Fibroblast of lung (primary cell): Measurements from ENCODE around the gene FSD1L. TPM values are rescaled to one million over a fixed set of nuclear protein-coding genes. Genes with fewer than 3 reads are reported as not detected.

Source experiments
- DNase-seq, 2 donors: peaks; one replicate each; pipeline versions ENCODE4 v3.0.0 to v3.0.0-alpha.2; 2010; ENCODE audit warnings: low read depth in 2 of 2
- H2AFZ ChIP-seq: 2 replicates; pipeline ENCODE4 v1.5.1; 2012; ENCODE audit warnings: low read length, control low read depth, inconsistent platforms
- H3K27ac ChIP-seq: 2 replicates; pipeline ENCODE4 v1.5.1; 2011; ENCODE audit warnings: low read length, control low read depth; ENCODE audit not compliant: insufficient read depth
- H3K27me3 ChIP-seq: 2 replicates; pipeline ENCODE4 v1.5.1; 2011; ENCODE audit warnings: mild to moderate bottlenecking, low read length; ENCODE audit not compliant: control insufficient read depth, insufficient read depth
- H3K36me3 ChIP-seq: 2 replicates; pipeline ENCODE4 v1.5.1; 2011; ENCODE audit warnings: low read length; ENCODE audit not compliant: control insufficient read depth, insufficient read depth
- H3K4me1 ChIP-seq: 2 replicates; pipeline ENCODE4 v1.5.1; 2011; ENCODE audit warnings: low read length; ENCODE audit not compliant: control insufficient read depth, insufficient read depth; ENCODE audit errors: extremely low read depth
- H3K4me2 ChIP-seq: 2 replicates; pipeline ENCODE4 v1.5.1; 2011; ENCODE audit warnings: low read length, control low read depth; ENCODE audit not compliant: insufficient read depth; ENCODE audit errors: extremely low read depth
- H3K4me3 ChIP-seq, 4 experiments: fragments of 200-600 bp in 1 of 4; sonication (generic) in 1 of 4; replicated peaks in 1 of 4; 2 replicates each; pipeline ENCODE4 v1.5.1; 2011 to 2016; ENCODE audit warnings: low read length in 4 of 4, low read depth in 3 of 4, mild to moderate bottlenecking in 3 of 4, control low read depth in 2 of 4, inconsistent platforms in 1 of 4, mixed read lengths in 1 of 4; ENCODE audit not compliant: insufficient read depth in 1 of 4; ENCODE audit errors: control extremely low read depth in 1 of 4
- H3K79me2 ChIP-seq: 2 replicates; pipeline ENCODE4 v1.5.1; 2012; ENCODE audit warnings: mild to moderate bottlenecking, low read length, inconsistent platforms; ENCODE audit not compliant: control insufficient read depth, insufficient read depth
- H3K9ac ChIP-seq: 2 replicates; pipeline ENCODE4 v1.5.1; 2011; ENCODE audit warnings: mild to moderate bottlenecking, low read length, control low read depth; ENCODE audit not compliant: insufficient read depth
- H3K9me3 ChIP-seq: 2 replicates; pipeline ENCODE4 v1.5.1; 2012; ENCODE audit warnings: low read depth, low read length; ENCODE audit not compliant: control insufficient read depth, insufficient read depth
- H4K20me1 ChIP-seq: 2 replicates; pipeline ENCODE4 v1.5.1; 2011; ENCODE audit warnings: low read length; ENCODE audit not compliant: control insufficient read depth, insufficient read depth; ENCODE audit errors: extremely low read depth
- EZH2 ChIP-seq: IDR thresholded peaks from 2 replicates; pipeline ENCODE4 v1.5.1; 2012; ENCODE audit warnings: low read length, control low read depth, mild to moderate bottlenecking; ENCODE audit errors: missing control alignments
- polyA plus RNA-seq, 2 donors: library from polyadenylated mRNA; depleted of rRNA in 1 of 2; stranded (reverse) in 1 of 2; unstranded in 1 of 2; fragments of >200 nt; gene quantifications; 2 replicates each; pipeline ENCODE4 v1.2.1, GENCODE V29; 2011 to 2012; ENCODE audit warnings: missing spikeins in 1 of 2
- total RNA-seq: library from RNA; depleted of rRNA; stranded (reverse); fragments of >200 nt; gene quantifications from 2 replicates; pipeline ENCODE4 v1.2.1, GENCODE V29; 2014
- TF ChIP-seq, protein P1 (sequence below), 2 donors: IDR thresholded peaks in 1 of 2; conservative IDR thresholded peaks in 1 of 2; 1 replicate in 1 of 2; 2 replicates in 1 of 2; pipeline ENCODE4 v1.5.1; 2011 to 2012; ENCODE audit warnings: low read length in 2 of 2, control low read depth in 1 of 2, inconsistent platforms in 1 of 2, low read depth in 1 of 2, mild to moderate bottlenecking in 1 of 2

Gene FSD1L
- total and polyA plus RNA-seq, 2 donors (not counting 1 experiment from before 2014, with no cell fraction given): 4.0 to 6.1 TPM

DNA sequence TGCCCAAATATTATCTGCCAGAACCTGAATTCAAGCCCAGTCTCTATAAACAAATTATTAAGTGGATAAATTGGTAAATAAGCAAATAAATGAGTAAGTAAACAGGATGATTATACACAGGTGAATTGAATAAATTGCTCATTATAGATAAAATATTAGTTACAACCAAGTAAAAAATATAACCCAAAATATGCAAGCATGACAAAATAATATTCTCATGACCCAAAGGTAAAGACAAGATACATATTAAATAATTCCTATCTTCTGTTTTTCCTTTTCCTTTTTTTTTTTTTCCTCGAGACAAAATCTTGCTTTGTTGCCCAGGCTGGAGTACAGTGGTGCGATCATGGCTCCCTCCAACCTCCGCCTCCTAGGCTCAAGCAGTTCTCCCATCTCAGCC lies 21.2 kb upstream of the FSD1L start:
- Histone ChIP-seq H2AFZ (no peak overlapping the region), H3K79me2 (no peaks in the 10 kb centered on the region), H3K27ac (no peak overlapping the region), H3K9me3 (no peaks in the 10 kb centered on the region), H3K9ac (no peak overlapping the region), H3K36me3 (no peaks in the 10 kb centered on the region), H3K4me3 (no peak overlapping the region), H3K4me1 (no peaks in the 10 kb centered on the region), H3K4me2 (no peak overlapping the region), H3K27me3 (no peaks in the 10 kb centered on the region), H4K20me1 (no peaks in the 10 kb centered on the region)
- TF ChIP-seq, protein P1, sequence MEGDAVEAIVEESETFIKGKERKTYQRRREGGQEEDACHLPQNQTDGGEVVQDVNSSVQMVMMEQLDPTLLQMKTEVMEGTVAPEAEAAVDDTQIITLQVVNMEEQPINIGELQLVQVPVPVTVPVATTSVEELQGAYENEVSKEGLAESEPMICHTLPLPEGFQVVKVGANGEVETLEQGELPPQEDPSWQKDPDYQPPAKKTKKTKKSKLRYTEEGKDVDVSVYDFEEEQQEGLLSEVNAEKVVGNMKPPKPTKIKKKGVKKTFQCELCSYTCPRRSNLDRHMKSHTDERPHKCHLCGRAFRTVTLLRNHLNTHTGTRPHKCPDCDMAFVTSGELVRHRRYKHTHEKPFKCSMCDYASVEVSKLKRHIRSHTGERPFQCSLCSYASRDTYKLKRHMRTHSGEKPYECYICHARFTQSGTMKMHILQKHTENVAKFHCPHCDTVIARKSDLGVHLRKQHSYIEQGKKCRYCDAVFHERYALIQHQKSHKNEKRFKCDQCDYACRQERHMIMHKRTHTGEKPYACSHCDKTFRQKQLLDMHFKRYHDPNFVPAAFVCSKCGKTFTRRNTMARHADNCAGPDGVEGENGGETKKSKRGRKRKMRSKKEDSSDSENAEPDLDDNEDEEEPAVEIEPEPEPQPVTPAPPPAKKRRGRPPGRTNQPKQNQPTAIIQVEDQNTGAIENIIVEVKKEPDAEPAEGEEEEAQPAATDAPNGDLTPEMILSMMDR (conservative IDR thresholded peaks at IDR 0.05 in 1 of 2, IDR thresholded peaks at IDR 0.05 in 1 of 2; ENCODE audit: low read depth in 1 of 2, low read length in 2 of 2): no peak
- no peak for TF ChIP-seq EZH2
- DNase-seq: no peak

- H3K4me2 ChIP-seq: no peak overlapping the region
- no peak for DNase-seq
- no peaks in the 10 kb centered on the region for H3K27me3 ChIP-seq
- no peaks in the 10 kb centered on the region for H3K4me1 ChIP-seq
- no peaks in the 10 kb centered on the region for H3K36me3 ChIP-seq
- H3K27ac ChIP-seq: no peak overlapping the region
- H3K4me3 ChIP-seq: no peak overlapping the region
- no peaks in the 10 kb centered on the region for H4K20me1 ChIP-seq
- H3K9me3 ChIP-seq: no peaks in the 10 kb centered on the region
- H3K9ac ChIP-seq: no peak overlapping the region
- no peak for TF ChIP-seq EZH2
- TF ChIP-seq, protein P1 (conservative IDR thresholded peaks at IDR 0.05 in 1 of 2, IDR thresholded peaks at IDR 0.05 in 1 of 2; ENCODE audit: low read depth in 1 of 2, low read length in 2 of 2): no peak
- H2AFZ ChIP-seq: no peak overlapping the region
- H3K79me2 ChIP-seq: no peaks in the 10 kb centered on the region
Observed at GRCh38 chr9:105431424-105432246, 16.2 kb upstream of the FSD1L start.

DNA sequence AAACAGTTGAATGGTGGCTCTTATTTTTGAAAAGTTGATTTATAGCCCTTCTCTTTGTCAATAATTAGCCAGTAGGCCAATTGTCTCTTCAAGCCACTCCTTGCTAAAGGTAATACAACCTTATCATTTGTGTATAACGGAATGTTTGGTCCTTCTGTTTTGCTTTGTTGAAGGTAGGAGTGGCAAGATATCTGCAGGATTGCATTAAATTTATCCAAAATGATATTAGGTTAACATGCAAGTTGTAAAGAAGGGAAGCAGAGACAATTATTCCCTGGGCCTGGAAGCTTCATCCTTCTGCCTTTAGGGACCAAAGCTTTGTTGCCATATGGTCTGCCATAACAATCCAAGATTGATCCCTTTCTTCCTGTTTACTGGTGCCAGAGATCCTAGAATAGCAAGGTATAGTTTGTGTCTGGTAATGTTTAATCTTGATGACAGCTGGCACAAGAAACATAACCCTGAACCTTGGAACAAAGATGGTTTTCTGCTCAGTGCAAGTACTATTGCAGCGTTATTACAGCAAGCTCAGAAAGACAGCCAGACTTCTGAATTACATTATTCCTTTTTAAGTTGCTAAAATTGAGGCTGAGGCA lies 15.5 kb upstream of the FSD1L start:
- Histone ChIP-seq H3K4me1 (no peaks in the 10 kb centered on the region), H3K9ac (no peak overlapping the region), H4K20me1 (no peaks in the 10 kb centered on the region), H3K27ac (no peak overlapping the region), H3K27me3 (no peaks in the 10 kb centered on the region), H3K36me3 (no peaks in the 10 kb centered on the region), H3K9me3 (no peaks in the 10 kb centered on the region), H3K79me2 (no peaks in the 10 kb centered on the region), H2AFZ (no peak overlapping the region), H3K4me2 (no peak overlapping the region), H3K4me3 (no peak overlapping the region)
- TF ChIP-seq, protein P1 (conservative IDR thresholded peaks at IDR 0.05 in 1 of 2, IDR thresholded peaks at IDR 0.05 in 1 of 2; ENCODE audit: low read depth in 1 of 2, low read length in 2 of 2): no peak
- no peak for TF ChIP-seq EZH2
- no peak for DNase-seq
